Ovary (tissue), 3 donors: ENCODE results near the gene IQGAP1.

ENCODE experiments used
- CTCF ChIP-seq, 3 donors: fragments of 450-650 bp in 2 of 3; fragments of 200-600 bp in 1 of 3; IDR thresholded peaks; one replicate each; pipeline versions ENCODE4 v1.5.1 to v1.8.0; 2016 to 2022; ENCODE audit warnings: antibody characterized with exemption in 3 of 3, mild to moderate bottlenecking in 1 of 3
- EP300 ChIP-seq: sonication (generic); formaldehyde crosslinking; IDR thresholded peaks from one replicate; pipeline ENCODE4 v1.6.1; 2017; ENCODE audit warnings: antibody characterized with exemption
- POLR2A ChIP-seq: fragments of 450-650 bp; IDR thresholded peaks from one replicate; pipeline ENCODE4 v1.6.1; 2017; ENCODE audit warnings: antibody characterized with exemption, mild to moderate bottlenecking, moderate library complexity
- donor health status: DM: no; HTN: no; CAD: no.

DNA sequence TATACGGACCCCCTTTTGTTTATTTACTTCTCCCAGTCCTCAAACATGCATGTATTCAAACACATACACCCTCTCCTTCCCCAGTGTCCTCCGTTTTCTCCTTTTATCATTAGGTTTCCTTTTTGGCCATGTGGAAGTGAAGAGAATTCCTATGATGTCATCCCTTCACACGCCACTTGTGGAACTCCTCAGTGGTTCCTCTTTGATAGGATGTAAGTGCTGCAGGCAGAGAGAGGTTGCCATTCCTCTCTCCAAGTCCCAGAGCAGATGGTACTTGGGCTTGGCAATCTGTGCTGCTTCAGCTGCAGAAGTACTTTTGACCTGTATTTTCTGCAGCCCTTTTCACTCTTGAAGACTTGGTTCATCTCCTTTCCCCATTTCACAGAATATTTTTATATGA lies 108.7 kb downstream of the IQGAP1 start:
- no peak for TF ChIP-seq CTCF (IDR thresholded peaks at IDR 0.05)
- TF ChIP-seq EP300: no peak
- no peak for TF ChIP-seq POLR2A
